ENCODE data around the gene PREX1.
A peak's percentile ranks its signal among the peaks of the same experiment; 100 is the strongest.
"Not testable (repeated sequence)": the region's sequence is repeated elsewhere in the genome, so short reads cannot be mapped to it uniquely, and the experiment has no call there.

The PREX1 gene

DNA sequence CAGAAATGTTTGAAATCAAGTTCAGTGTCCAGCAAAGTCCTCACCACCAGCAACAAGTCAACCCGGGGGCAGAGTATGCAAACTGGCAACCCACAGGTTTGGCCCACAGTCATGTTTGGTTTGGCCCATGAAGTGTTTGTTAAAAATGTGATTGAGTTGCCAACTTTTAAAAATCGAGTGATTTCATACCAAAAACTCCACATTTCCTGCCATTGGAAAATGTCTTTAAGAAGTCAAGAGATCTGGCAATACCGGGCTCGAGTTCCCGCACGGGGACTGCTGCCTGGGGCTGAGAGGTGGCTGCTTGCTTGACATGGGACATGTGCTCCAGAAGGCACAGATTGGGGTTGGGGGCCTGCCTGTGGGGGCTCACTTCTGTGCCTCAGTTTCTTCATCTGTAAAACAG, 36.1 kb downstream of the PREX1 start:
- DNase-seq (ENCODE audit: low spot score), result no peak

DNA sequence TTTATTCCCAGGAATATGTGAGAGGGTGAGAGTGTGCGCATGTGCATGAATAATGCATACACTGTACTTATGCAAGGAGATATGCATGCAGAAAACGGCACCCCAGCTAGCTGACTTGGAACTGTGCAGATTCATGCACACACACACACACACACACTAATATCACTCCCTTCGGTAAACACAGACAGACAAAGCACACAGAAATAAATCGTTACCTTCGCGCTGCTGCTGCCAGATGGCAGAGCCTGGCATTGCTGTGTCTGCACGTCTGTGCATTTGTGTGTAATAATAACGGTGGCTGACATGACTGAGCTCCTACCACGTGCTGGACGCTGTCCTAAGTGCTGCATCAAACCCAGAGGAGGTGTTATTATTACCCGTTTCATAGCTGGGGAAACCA, 36.8 kb downstream of the PREX1 start:
- no peak for DNase-seq (ENCODE audit: low spot score)

DNA sequence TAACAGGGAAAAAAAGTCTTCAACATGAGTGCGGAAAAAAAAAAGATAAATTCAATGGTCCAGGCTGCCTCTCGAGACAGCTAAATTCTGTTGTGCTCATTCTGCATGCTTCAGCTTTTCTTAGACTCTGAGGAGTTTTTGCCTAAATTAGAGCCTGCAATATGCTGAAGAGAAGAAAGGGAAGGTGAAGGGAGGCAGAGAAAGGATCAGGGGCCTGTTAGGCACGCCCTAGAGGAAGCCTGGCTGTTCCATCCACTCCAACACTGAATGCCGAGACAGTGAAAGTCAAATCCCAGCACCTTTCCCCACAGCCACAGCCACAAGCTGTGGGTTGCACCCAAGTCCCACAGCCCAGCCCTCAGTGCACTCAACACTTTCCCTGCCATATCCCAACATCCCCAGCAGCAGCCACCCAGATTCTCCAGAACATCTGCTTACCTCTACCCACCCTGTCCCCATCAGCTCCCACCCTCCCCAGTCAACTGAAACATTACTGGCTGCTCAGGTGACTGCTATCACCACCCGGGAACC, 37.3 kb downstream of the PREX1 start:
- DNase-seq (ENCODE audit: low spot score), result no peak

DNA sequence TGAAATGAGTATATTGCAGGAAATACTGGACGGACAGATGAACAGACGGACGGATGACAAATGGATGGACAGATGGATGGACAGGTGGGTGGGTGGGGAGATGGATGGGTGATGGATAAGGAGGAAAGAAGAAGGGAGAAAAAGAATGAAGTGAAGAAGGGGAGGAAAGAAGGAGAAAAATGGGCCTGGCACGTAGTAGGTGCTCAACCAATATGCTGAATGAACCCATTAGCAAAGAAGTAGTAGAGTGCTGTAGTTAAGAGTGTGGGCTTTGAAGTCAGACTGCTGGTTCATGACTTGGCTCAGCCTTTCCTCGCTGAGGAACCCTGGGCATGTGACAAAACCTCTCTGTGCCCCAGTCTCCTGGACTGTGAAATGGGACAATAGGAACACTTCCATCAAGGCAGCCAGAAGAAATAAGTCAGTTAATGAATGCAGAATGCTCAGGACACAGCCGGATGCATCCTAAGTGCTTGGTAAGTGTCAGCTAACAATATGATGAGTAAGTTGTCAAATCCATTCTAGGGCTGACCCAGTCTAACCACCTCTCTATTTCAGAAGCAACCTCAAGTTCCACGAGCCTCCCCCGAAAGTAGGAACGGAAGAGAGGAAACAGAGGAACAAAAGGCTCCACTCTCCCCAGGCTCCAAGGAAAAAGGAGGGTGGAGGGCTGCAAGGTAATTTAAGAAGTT, 37.9 kb downstream of the PREX1 start:
- no peak for DNase-seq (ENCODE audit: low spot score)

DNA sequence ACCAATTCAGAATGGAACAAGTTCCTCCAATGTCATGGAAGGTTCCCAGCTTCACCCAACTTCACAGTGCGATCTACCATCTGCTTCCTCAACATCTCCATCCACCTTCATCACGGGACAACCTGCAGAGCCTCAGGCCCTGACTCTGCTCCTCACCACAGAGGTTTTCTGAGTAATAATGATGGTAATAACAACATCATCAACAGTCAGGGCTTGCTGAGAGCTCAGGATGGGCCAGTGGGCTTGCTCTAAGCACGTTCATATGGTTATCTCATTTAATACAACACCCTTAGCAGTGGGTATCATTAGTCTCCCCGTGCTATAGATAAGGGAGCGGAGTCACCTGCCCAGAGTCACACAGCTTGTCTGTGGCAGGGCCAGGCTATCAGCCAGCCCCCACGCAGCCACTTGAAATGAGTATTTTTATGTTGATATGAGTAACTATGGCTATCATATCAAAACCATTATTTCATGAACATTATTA, 38.6 kb downstream of the PREX1 start:
- no peak for DNase-seq (ENCODE audit: low spot score)

DNA sequence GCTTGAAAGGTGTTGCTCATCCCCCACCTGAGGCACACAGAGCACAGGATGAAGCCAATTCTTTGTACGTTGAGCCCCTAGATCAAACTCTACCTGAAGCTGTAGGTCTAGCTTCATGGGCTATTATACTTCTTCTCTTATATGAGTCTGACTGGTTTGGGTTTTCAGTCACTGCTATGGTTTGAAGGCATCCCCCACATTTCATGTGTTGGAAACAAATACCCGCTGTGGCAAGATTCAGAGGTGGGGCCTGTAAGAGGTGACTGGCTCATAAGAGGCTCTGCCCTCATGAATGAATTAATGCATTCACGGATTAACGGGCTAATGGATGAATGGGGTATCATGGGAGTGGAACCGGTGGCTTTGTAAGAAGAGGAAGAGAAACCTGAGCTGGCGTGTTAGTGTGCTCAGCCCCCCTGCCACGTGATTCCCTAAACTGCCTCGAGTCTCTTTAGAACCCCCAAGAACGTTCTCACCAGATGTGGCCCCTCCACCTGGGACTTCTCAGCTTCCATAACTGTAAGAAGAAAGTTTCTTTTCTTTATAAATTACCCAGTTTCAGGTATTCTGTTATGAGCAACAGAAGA, 39.2 kb downstream of the PREX1 start:
- no peak for DNase-seq (ENCODE audit: low spot score)

DNA sequence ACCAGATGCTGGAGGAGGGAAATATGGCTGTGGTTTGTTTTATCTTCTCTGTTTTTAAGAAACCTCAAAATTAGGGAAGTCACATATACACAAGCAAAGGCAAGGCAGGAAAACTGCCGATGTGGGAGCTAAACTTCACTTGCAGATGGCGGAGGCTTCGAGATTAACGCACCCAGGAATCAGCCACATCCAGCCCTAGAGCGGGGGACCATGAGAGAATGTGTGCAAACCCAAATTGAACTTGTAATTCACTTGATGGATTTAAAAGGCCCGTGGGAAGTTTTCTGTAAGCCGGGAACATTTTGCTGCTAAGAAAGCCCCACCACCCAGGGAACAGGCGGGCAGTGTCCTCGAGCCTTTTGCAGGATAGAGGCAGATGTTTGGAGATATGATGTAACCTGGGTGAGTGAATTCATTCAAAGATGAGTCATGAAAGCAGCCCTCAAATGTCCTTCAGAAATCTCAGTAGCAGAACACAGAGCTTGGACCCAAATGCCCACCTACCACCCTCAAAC, 39.9 kb downstream of the PREX1 start:
- peak; percentile 37 for DNase-seq (ENCODE audit: low spot score)

DNA sequence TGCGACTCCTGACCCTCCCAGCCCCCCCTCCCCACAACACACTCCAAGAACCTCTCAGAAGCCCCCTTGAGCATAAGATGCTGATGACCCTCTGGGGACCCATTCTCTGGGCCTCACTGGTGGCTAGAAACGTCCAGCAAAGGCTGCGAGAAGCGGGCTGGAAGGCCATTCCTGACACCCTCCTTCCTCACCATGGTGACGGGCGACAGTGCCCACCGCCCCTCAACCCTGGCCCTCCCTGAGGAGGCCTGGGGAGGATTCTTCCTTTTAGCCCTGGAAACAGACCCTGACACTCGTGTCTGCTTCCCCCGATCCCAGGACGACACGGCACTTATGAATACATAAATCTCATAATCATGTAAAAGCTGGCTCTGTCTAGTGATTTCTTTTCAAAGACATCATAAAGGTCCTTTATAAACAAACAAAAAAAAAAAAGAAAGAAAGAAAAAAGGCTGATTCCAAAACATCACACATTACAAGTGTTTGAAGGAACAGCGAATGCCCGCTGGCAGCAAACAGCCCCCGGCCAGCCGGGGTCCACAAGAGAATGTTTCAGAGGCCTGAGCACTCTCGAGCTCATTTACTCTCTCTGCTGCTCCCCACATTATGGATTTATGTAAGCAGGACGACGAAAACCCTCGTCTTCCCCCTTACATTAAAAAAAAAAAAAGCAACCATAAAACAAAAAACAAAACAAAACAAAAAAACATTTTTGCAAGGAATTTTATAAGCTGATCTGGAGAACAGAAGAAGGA, 40.7 kb downstream of the PREX1 start:
- DNase-seq (ENCODE audit: low spot score), result no peak

DNA sequence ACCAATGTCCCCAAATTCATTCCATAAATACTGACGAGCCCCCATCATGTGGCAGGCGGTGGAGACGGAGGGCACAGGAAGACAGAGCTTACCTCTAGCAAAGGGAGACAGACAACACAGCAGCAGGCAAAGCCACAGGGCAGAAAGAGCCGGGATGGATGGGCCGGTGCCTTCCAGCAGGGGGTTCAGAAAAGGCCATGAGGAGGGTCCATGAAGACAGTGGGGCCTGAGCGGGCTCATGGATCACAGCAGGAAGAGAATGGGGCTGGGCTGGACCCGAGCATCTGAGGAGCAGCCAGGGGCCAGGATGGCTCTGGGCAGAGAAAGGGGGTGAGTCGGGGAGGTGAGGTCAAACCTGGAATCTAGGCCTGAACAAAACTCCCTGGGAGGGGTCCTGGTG, 42.0 kb downstream of the PREX1 start:
- DNase-seq (ENCODE audit: low spot score), result no peak

DNA sequence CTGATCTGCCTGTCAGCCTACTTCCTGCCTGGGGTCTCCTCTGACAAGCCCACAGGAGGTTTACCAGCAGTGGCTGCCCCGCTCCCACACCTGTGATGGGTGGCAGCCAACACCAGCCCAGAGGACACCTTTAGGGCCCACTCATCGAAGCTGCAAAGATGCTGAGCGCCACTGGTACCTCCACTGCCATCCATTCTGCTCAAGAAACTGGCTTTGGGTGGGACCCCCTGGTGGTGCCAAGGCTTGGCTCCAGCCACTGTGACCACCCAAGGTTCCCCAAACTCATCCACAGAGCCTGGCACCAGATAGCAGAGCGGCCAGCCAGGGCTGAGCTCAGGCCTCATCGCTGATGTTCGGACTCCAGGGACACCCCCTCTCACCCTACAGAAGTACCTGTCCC, 42.5 kb downstream of the PREX1 start:
- DNase-seq (ENCODE audit: low spot score), result no peak

DNA sequence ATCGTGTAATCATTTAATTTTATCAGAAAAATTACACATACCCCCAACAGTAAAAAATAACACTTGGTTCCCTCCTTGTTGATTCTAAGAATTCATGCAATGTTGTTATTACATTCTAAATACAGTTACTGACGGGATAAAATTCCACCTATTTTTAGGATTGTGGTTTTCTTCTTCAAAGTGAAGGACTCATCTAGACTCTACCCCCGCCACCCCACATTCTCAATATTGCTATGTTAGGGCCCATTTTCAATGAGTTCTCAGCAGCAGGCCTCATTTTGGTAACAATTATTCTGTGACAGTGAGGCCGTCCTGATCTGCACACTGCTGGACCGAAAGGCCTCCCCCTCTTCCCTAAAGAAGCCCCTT, 43.5 kb downstream of the PREX1 start:
- no peak for DNase-seq (ENCODE audit: low spot score)

DNA sequence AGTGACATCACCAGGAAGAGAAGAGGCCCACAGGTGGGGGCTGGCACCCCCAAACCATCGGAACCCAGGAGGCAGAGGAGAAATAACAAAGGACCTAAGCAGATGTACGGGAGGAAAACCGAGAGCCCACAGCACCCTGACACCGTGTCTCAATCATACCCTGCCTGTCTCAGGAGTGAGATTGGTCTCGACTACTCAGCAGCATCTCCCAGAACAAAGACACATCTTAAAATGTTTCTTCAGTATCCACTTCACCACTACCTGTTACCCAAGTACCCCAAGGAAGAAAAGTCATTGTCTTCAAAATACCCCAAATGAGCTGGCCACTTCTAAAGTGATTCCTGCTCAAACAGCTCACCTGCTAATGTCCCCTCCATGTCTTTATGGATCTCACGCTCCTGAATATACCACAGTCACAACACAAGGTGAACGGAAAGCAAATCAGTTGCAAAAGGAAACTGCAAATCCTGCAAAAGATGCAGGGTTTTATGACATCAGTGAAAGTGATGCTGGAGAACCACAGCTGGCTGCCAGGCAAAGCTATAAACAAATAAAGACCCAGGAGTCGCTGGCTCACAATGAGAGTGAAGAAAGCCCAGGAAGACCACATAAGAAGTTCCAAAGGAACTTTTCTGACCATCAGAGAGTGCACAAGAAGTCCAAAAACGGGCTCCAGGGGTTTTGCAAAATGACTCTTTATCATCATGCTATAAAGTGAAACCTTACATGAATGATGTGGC, 44.1 kb downstream of the PREX1 start:
- no peak for DNase-seq (ENCODE audit: low spot score)

DNA sequence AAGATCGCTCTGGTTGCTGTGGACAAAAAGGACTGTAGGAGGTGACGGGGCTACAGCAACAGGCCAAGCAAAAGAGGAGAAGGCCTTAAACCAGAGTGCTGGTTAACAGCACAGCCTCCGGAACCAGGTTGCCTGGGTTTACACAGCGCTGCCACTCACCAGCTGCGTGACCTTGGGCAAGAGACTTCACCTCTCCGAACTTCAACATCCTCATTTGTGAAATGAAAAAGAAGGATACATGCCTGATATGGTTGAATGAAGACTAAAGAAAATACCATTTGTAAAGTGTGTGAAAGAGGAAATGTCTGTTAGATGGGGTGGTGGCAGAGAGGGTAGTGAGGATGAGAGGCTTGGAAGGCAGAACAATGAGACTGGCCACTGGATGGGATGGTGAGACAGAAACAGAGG, 44.9 kb downstream of the PREX1 start:
- DNase-seq (ENCODE audit: low spot score), result no peak

DNA sequence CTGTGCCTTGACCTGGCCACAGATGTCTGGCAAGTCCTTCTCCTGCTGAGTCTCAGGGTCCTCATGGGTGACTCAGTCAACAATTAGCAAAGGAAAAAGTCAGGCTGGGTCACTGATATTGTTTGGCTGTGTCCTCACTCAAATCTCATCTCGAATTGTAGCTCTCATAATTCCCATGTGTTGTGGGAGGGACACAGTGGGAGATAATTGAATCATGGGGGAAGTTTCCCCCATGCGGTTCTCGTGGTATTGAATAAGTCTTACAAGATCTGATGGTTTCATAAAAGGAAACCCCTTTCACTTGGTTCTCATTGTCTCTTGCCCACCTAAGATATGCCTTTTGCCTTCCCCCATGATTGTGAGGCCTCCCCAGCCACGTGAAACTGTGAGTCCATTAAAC, 45.7 kb downstream of the PREX1 start:
- no peak for DNase-seq (ENCODE audit: low spot score)

DNA sequence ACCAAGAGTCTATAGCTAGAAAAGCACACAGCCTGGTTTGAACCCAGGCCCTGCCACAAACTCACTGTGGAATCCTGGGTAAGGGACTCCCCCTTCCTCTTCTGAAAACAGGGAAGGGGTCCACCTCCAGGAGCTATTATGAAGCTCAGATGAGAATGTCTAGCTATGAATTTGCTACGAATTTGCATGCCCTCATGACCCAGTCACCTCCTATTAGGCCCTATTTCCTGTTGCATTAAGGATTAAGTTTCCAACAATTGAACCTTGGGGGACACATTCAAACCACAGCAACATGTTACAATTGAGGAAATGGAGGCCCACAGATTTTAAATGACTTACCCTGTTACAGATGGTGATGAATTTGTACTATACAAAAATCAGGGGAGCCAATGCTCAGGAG, 46.2 kb downstream of the PREX1 start:
- DNase-seq (ENCODE audit: low spot score), result no peak

DNA sequence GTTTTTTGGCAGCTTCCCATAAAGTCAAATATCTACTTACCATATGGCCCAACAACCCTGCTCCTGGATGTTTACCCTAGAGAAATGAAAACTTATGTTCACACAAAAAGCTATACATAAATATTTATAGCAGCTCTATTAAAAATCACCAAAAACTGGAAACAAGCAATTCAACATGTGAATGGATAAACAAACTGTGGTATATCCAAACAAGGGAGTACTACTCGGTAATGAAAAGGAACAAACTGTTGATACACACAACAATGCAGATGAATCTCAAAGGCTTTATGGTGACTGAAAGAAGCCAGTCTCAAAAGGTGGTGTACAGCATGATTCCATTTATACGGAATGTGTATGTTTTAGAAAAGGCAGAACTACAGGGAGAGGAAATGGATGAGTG, 48.4 kb downstream of the PREX1 start:
- DNase-seq (ENCODE audit: low spot score), result no peak

DNA sequence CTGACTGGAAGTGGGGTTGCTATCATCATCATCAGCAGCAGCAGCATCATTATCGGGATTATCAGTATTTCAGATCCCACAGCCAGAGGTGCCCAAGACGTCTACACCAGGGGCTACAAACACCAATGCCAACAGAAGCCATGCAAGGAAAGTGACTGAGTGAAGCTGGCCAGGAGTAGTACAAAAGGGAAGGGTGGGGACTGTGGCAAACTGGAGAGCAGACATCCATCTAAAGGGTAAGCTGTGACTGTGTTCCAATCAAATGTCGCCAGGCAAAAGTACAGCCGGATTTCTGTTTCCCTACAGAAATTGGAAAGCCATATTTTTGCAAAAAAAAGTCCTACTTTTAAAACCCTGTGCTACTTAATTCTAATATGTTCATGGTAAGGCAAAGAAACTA, 50.0 kb downstream of the PREX1 start:
- DNase-seq (ENCODE audit: low spot score), result no peak

DNA sequence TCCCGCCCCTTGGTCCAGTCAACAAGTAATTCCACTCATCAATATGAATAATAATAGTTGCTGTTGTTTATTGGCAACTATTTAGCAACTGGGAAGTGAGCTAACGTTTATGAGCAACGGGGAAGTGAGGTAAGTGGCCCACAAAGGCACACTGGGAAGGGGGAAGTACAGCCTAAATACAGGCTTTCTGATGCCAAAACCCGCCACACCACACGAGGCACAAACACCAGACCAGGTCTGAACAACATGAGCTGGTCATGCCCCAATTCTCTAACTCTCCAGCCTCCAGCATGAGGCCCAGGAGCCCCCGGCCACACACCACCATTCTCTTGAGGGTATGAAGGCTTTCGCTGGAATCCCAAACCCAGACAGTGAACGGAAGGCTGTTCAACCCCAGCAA, 50.8 kb downstream of the PREX1 start:
- no peak for DNase-seq (ENCODE audit: low spot score)

DNA sequence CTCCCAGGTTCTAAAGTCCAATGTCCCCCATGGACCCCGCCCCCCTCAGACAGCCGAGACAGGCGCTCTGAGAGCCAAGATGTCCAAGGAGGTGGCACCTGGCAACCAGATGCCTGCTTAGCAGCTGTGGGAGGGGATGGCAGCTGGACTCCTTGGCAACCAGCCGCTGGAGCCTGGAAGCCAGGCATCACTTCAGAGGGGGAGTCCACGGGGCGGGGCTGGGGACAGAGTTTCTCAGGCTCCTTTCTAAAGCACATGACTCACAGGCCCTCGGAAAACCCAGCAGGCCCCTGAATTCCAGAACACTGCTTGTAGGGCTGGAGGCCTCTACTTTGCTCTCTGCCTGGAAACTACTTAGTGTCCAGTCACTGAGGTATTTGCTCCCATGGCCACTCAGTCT, 51.5 kb downstream of the PREX1 start:
- DNase-seq (ENCODE audit: low spot score), result no peak

DNA sequence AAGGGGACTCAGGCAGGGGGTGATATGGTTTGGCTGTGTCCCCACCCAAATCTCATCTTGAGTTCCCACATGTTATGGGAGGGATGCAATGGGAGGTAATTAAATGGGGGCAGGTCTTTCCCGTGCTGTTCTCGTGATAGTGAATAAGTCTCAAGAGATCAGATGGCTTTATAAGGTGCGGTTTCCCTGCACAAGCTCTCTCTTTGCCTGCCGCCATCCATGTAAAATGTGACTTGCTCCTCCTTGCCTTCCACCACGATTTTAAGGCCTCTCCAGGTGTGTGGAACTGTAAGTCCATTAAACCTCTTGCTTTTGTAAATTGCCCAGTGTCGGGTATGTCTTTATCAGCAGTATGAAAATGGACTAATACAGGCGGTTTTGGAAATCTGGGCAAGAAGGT, 52.3 kb downstream of the PREX1 start:
- DNase-seq (ENCODE audit: low spot score), result not testable (repeated sequence)

DNA sequence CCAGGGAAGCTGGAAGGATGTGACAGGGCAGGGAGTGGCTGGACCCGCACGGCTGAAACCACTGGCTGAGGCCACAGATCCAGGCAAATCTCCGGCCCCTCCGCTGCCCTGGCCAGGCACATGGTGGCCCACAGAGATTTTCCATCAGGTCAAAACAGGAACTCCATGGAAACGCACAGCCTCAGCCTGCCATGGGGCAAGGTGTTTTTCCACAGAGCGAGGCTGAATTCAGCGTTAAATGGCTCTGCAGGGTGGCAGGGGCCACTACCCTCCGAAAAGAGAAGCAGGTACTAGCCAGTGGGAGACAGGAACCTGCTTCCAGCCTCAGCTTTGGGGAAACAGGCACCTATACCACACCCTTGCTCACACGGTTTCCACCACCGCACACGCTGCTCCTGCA, 53.1 kb downstream of the PREX1 start:
- DNase-seq (ENCODE audit: low spot score), result no peak

DNA sequence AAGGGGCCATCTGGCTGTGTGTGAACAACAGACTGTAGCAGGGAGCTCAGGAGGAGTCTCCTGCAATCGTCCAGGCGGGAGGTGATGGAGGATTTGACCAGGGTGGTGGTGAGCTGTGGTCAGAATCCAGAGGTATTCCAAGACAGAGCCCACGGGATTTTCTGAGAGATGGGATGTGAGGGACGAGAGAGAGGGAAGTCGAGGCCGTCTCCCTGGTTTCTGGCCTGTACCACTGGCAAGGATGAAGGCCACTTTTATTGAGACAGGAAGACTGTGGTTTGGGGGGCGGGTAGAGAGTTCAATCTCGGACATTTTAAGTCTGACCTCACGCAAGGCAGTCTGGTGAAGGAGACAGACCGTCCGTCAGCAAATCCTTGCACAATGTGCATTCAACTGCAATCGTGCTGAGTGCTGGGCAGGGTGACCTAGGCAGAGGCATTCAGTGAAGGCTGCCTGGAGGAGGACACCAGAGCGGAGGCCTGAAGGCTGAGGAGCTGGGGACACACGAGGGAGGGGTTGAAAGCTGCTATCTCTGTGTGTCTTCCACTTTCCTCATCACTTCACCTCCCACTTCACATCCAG, 53.9 kb downstream of the PREX1 start:
- DNase-seq (ENCODE audit: low spot score), result no peak
